ENCODE measurements around the gene TDP1.

TDP1 gene

GRCh38 chr14:89921346-89921745 is 34.4 kb upstream of the TDP1 start:
- H3K4me3 ChIP-seq (ENCODE audit: low read depth, low read length) = no peak overlapping the region
- in situ Hi-C loops (cut with HindIII; ENCODE audit: low sequenced_read_pairs) = loop anchor here (25.0 kb wide), 1 partner anchor 884 kb away; no protein-coding TSS in a partner anchor
- DNase-seq (ENCODE audit: low read depth) = no peak
- TF ChIP-seq, protein P1, sequence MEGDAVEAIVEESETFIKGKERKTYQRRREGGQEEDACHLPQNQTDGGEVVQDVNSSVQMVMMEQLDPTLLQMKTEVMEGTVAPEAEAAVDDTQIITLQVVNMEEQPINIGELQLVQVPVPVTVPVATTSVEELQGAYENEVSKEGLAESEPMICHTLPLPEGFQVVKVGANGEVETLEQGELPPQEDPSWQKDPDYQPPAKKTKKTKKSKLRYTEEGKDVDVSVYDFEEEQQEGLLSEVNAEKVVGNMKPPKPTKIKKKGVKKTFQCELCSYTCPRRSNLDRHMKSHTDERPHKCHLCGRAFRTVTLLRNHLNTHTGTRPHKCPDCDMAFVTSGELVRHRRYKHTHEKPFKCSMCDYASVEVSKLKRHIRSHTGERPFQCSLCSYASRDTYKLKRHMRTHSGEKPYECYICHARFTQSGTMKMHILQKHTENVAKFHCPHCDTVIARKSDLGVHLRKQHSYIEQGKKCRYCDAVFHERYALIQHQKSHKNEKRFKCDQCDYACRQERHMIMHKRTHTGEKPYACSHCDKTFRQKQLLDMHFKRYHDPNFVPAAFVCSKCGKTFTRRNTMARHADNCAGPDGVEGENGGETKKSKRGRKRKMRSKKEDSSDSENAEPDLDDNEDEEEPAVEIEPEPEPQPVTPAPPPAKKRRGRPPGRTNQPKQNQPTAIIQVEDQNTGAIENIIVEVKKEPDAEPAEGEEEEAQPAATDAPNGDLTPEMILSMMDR (IDR thresholded peaks at IDR 0.05; ENCODE audit: low read depth, low read length, missing control alignments) = no peak

DNA sequence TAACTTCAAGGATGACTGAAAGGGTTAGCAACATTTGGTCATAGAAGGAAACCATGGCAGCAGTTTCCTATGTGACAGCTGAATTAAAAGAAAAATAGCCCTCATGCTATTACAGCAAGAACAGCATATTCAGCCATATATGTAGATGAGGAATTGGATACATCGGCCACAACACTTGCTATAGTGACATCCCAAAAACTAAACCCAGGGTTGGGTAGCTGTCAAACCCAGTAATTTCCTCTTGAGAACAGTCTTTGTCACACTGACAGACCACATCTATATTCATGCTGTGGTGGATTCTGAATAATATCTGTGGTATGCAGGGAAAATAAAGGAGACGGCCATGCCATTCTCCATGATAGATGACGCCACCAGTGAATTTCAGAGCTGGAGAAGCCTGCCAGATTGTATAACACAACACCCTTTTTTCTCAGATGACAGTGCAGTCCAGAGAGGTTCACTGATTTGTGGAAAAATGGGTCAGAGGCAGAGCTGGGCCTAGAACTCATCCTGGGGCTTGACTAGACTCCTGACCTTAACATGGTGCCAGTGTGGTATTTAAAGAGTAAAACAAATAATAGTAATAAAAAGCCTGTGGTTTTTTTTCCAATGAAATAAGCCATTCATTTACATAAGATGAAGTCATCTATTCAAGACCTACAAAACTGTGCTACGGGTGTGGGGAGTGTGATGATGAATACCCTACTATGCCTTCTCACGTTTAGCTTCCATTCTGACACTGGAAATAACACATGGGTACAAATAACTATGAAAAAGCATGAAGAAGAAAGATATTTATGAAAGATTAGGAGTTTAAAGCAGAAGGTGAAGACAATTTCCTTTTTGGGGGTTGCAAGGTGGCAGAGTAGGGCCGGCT is 33.5 kb upstream of the TDP1 start:
- TF ChIP-seq, protein P1 (IDR thresholded peaks at IDR 0.05; ENCODE audit: low read depth, low read length, missing control alignments) = no peak
- in situ Hi-C loops (cut with HindIII; ENCODE audit: low sequenced_read_pairs) = loop anchor here (25.0 kb wide), 1 partner anchor 885 kb away; no protein-coding TSS in a partner anchor
- H3K4me3 ChIP-seq (ENCODE audit: low read depth, low read length) = no peak overlapping the region
- DNase-seq (ENCODE audit: low read depth) = peak; percentile 88

- no peak for DNase-seq (ENCODE audit: low read depth)
- in situ Hi-C loops (cut with HindIII; ENCODE audit: low sequenced_read_pairs) = loop anchor here (25.0 kb wide), 1 partner anchor 887 kb away; no protein-coding TSS in a partner anchor
- no peak overlapping the region for H3K4me3 ChIP-seq (ENCODE audit: low read depth, low read length)
- TF ChIP-seq, protein P1 (IDR thresholded peaks at IDR 0.05; ENCODE audit: low read depth, low read length, missing control alignments) = no peak
Observed at GRCh38 chr14:89924268-89924667, 31.5 kb upstream of the TDP1 start.

- TF ChIP-seq, protein P1 (IDR thresholded peaks at IDR 0.05; ENCODE audit: low read depth, low read length, missing control alignments) = no peak
- no peak for DNase-seq (ENCODE audit: low read depth)
- in situ Hi-C loops (cut with HindIII; ENCODE audit: low sequenced_read_pairs) = no loop called here
- no peak overlapping the region for H3K4me3 ChIP-seq (ENCODE audit: low read depth, low read length)
Observed at GRCh38 chr14:89926694-89927093, 29.0 kb upstream of the TDP1 start.

- no peak for DNase-seq (ENCODE audit: low read depth)
- in situ Hi-C loops (cut with HindIII; ENCODE audit: low sequenced_read_pairs) = no loop called here
- H3K4me3 ChIP-seq (ENCODE audit: low read depth, low read length) = no peak overlapping the region
- TF ChIP-seq, protein P1 (IDR thresholded peaks at IDR 0.05; ENCODE audit: low read depth, low read length, missing control alignments) = no peak
Observed at GRCh38 chr14:89927186-89927865, 28.4 kb upstream of the TDP1 start.

DNA sequence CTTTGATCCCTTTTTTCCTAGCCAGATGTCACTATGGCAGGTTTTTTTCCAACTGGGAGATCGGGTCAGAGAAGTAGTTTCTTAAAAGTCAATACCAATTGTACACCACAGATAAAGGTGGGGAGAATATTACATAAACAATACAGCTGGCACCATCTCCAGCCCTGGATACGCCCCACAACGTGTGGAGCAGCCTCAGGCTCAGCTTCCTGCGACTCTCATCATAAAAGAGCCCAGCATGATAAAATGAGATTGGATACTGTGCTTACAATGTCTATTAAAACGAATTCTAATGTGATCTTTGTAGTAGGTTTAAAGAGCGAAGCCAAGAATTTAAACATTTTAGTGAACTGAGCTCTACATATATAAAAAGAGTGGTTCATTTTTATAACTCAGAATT is 22.7 kb upstream of the TDP1 start:
- in situ Hi-C loops (cut with HindIII; ENCODE audit: low sequenced_read_pairs) = no loop called here
- TF ChIP-seq, protein P1 (IDR thresholded peaks at IDR 0.05; ENCODE audit: low read depth, low read length, missing control alignments) = no peak
- H3K4me3 ChIP-seq (ENCODE audit: low read depth, low read length) = no peak overlapping the region
- no peak for DNase-seq (ENCODE audit: low read depth)

Measured in astrocyte of the cerebellum (primary cell).